ENCODE data around the gene EFCAB7. TPM values are rescaled to one million over a fixed set of nuclear protein-coding genes. Genes with fewer than 3 reads are reported as not detected.

Gene EFCAB7
- total RNA-seq, 2 experiments from 2014 or later, result 5.7 to 8.9 TPM

- Histone ChIP-seq H3K9me3 (ENCODE audit: control insufficient read depth in 1 of 2, insufficient read depth in 1 of 2, low read length in 2 of 2) (no peaks in the 10 kb centered on the region), H3K27ac (ENCODE audit: low read depth in 1 of 2, low read length in 2 of 2) (no peak overlapping the region), H3K4me1 (ENCODE audit: insufficient read depth, low read length) (no peaks in the 10 kb centered on the region), H3K36me3 (ENCODE audit: insufficient read depth, low read length) (no peaks in the 10 kb centered on the region), H3K27me3 (ENCODE audit: control insufficient read depth in 1 of 2, insufficient read depth in 2 of 2, low read length in 2 of 2) (no peaks in the 10 kb centered on the region), H3K4me3 (ENCODE audit: low read length) (no peak overlapping the region)
- Mint-ChIP-seq H3K27ac (no peak overlapping the region), H3K36me3 (ENCODE audit: low read depth) (peaks cover 32% of the 10 kb centered on the region), H3K9me3 (no peaks in the 10 kb centered on the region), H3K4me1 (ENCODE audit: low read depth) (no peaks in the 10 kb centered on the region), H3K27me3 (no peaks in the 10 kb centered on the region), H3K4me3 (no peak overlapping the region)
- ATAC-seq (ENCODE audit: poor library complexity) (no peak), DNase-seq (no peak)
- TF ChIP-seq CTCF (IDR thresholded peaks at IDR 0.05), result no peak
- POLR2A ChIA-PET, result no interaction called here
- intact Hi-C loops (cut with DNase I, micrococcal nuclease), result no loop called here
- CTCF ChIA-PET, result no interaction called here
Measured at GRCh38 chr1:63533931-63534330, 10.6 kb downstream of the EFCAB7 start.

GRCh38 chr1:63534406-63534805 is 11.1 kb downstream of the EFCAB7 start:
- intact Hi-C loops (cut with DNase I, micrococcal nuclease), result no loop called here
- Mint-ChIP-seq H3K9me3 (no peaks in the 10 kb centered on the region), H3K27me3 (no peaks in the 10 kb centered on the region), H3K36me3 (ENCODE audit: low read depth) (peaks cover 32% of the 10 kb centered on the region), H3K4me1 (ENCODE audit: low read depth) (no peaks in the 10 kb centered on the region), H3K4me3 (no peak overlapping the region), H3K27ac (no peak overlapping the region)
- no peaks in the 10 kb centered on the region for H3K27me3 ChIP-seq (ENCODE audit: control insufficient read depth in 1 of 2, insufficient read depth in 2 of 2, low read length in 2 of 2)
- DNase-seq, result no peak
- ChIA-PET POLR2A (no interaction called here), CTCF (no interaction called here)
- no peaks in the 10 kb centered on the region for H3K4me1 ChIP-seq (ENCODE audit: insufficient read depth, low read length)
- no peak for TF ChIP-seq CTCF (IDR thresholded peaks at IDR 0.05)
- H3K36me3 ChIP-seq (ENCODE audit: insufficient read depth, low read length), result no peaks in the 10 kb centered on the region
- H3K27ac ChIP-seq (ENCODE audit: low read depth in 1 of 2, low read length in 2 of 2), result no peak overlapping the region
- no peak for ATAC-seq (ENCODE audit: poor library complexity)
- no peak overlapping the region for H3K4me3 ChIP-seq (ENCODE audit: low read length)
- no peaks in the 10 kb centered on the region for H3K9me3 ChIP-seq (ENCODE audit: control insufficient read depth in 1 of 2, insufficient read depth in 1 of 2, low read length in 2 of 2)

DNA sequence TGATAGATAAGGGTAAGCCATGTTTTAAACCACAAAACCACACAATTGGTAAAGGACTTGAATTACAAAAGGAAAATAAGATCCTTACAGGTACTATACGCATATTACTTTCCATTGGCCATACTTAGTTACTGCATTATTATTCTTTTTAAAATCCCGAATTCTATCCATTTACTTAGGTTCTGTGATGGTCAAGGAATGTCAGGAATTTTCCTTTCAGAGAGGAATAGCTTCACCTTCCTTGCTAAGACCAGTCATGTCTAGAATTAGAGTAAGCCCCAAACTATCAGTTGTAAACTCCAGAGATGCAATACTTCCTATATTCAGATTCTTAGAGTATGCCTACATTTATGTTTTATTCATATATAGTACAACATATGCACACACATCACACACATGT is 13.7 kb downstream of the EFCAB7 start:
- H3K27me3 ChIP-seq (ENCODE audit: control insufficient read depth in 1 of 2, insufficient read depth in 2 of 2, low read length in 2 of 2), result no peaks in the 10 kb centered on the region
- intact Hi-C loops (cut with DNase I, micrococcal nuclease), result loop anchor here in 1 of 2 experiments (5.0 kb wide), 1 partner anchor 695 kb away; no protein-coding TSS in a partner anchor
- Mint-ChIP-seq H3K9me3 (no peaks in the 10 kb centered on the region), H3K4me1 (ENCODE audit: low read depth) (no peaks in the 10 kb centered on the region), H3K36me3 (ENCODE audit: low read depth) (peaks cover 19% of the 10 kb centered on the region), H3K27me3 (no peaks in the 10 kb centered on the region), H3K27ac (no peak overlapping the region), H3K4me3 (no peak overlapping the region)
- no peak for TF ChIP-seq CTCF (IDR thresholded peaks at IDR 0.05)
- H3K36me3 ChIP-seq (ENCODE audit: insufficient read depth, low read length), result no peaks in the 10 kb centered on the region
- no peak overlapping the region for H3K4me3 ChIP-seq (ENCODE audit: low read length)
- no peaks in the 10 kb centered on the region for H3K4me1 ChIP-seq (ENCODE audit: insufficient read depth, low read length)
- DNase-seq (no peak), ATAC-seq (ENCODE audit: poor library complexity) (no peak)
- H3K27ac ChIP-seq (ENCODE audit: low read depth in 1 of 2, low read length in 2 of 2), result no peak overlapping the region
- no peaks in the 10 kb centered on the region for H3K9me3 ChIP-seq (ENCODE audit: control insufficient read depth in 1 of 2, insufficient read depth in 1 of 2, low read length in 2 of 2)
- POLR2A ChIA-PET, result no interaction called here
- CTCF ChIA-PET, result no interaction called here

All from CD4-positive, alpha-beta T cell (primary cell).